Endothelial cell of umbilical vein (primary cell): Measurements from ENCODE around the gene KIF9.

ENCODE experiments used
- CTCF ChIP-seq, 2 donors: IDR thresholded peaks; 1 replicate in 1 of 2; 2 replicates in 1 of 2; pipeline ENCODE4 v1.5.1; 2011; ENCODE audit warnings: low read length in 2 of 2, mild to moderate bottlenecking in 2 of 2, moderate library complexity in 2 of 2, control low read depth in 1 of 2, inconsistent platforms in 1 of 2, low read depth in 1 of 2; ENCODE audit not compliant: insufficient read depth in 1 of 2; ENCODE audit errors: extremely low read depth in 1 of 2
- EZH2 ChIP-seq: IDR thresholded peaks from 2 replicates; pipeline ENCODE4 v1.6.1; 2012; ENCODE audit warnings: borderline replicate concordance, low read depth, mild to moderate bottlenecking, moderate library complexity, low read length, inconsistent platforms; ENCODE audit not compliant: severe bottlenecking
- FOS ChIP-seq: IDR thresholded peaks from 2 replicates; pipeline ENCODE4 v1.6.1; 2011; ENCODE audit warnings: mild to moderate bottlenecking, low read length, moderate library complexity, borderline replicate concordance; ENCODE audit not compliant: insufficient read depth
- GATA2 ChIP-seq: IDR thresholded peaks from 2 replicates; pipeline ENCODE4 v1.7.0; 2011; ENCODE audit warnings: low read depth, mild to moderate bottlenecking, moderate library complexity, mixed read lengths, low read length; ENCODE audit not compliant: insufficient read length, insufficient read depth
- JUN ChIP-seq: IDR thresholded peaks from 2 replicates; pipeline ENCODE4 v1.6.1; 2011; ENCODE audit warnings: borderline replicate concordance, low read depth; ENCODE audit not compliant: insufficient read length, insufficient read depth
- MAX ChIP-seq: IDR thresholded peaks from 2 replicates; pipeline ENCODE4 v1.6.1; 2011; ENCODE audit not compliant: insufficient read depth, insufficient read length
- MYC ChIP-seq: IDR thresholded peaks from one replicate; pipeline ENCODE4 v1.6.1; 2011; ENCODE audit warnings: mild to moderate bottlenecking, low read depth, low read length
- POLR2A ChIP-seq: IDR thresholded peaks from 2 replicates; pipeline ENCODE4 v1.6.1; 2012; ENCODE audit warnings: low read depth, mild to moderate bottlenecking, control low read depth, low read length
- POLR2AphosphoS5 ChIP-seq: IDR thresholded peaks from 2 replicates; pipeline ENCODE4 v1.6.1; 2012; ENCODE audit warnings: low read depth, mild to moderate bottlenecking, control low read depth, low read length, moderate library complexity; ENCODE audit not compliant: insufficient read depth

GRCh38 chr3:47318916-47319315 lies 36.3 kb upstream of the KIF9 start:
- no peak for TF ChIP-seq CTCF (IDR thresholded peaks at IDR 0.05; ENCODE audit: extremely low read depth in 1 of 2, insufficient read depth in 1 of 2, low read depth in 1 of 2, low read length in 2 of 2)
- no peak for TF ChIP-seq POLR2AphosphoS5
- no peak for TF ChIP-seq MAX
- TF ChIP-seq POLR2A = no peak
- TF ChIP-seq EZH2 = no peak
- no peak for TF ChIP-seq MYC
- TF ChIP-seq FOS = no peak
- TF ChIP-seq GATA2 = no peak
- TF ChIP-seq JUN = no peak
